GM12801 (cell line): Measurements from ENCODE around the gene TMEM267.

Source experiments
- CTCF ChIP-seq: IDR thresholded peaks from one replicate; pipeline ENCODE4 v1.5.1; 2011; ENCODE audit warnings: control low read depth; ENCODE audit not compliant: insufficient read length; ENCODE audit errors: extremely low read depth

TMEM267 gene

GRCh38 chr5:43411495-43411894 lies 72.2 kb downstream of the TMEM267 start:
- TF ChIP-seq CTCF = no peak

- no peak for TF ChIP-seq CTCF
Observed at GRCh38 chr5:43410414-43410813, 73.3 kb downstream of the TMEM267 start.

- TF ChIP-seq CTCF = no peak
Observed at GRCh38 chr5:43409809-43410271, 73.8 kb downstream of the TMEM267 start.

GRCh38 chr5:43401827-43402226 lies 81.8 kb downstream of the TMEM267 start:
- no peak for TF ChIP-seq CTCF

GRCh38 chr5:43400082-43400481 lies 83.6 kb downstream of the TMEM267 start:
- no peak for TF ChIP-seq CTCF

GRCh38 chr5:43396762-43397304 lies 86.8 kb downstream of the TMEM267 start:
- no peak for TF ChIP-seq CTCF
